ENCODE results near the gene APOC1.
"Not testable (repeated sequence)": the region's sequence is repeated elsewhere in the genome, so short reads cannot be mapped to it uniquely, and the experiment has no call there.

The APOC1 gene

GRCh38 chr19:44914433-44915206 lies at the start of gene APOC1:
Gene APOC1, plus strand, starts transcription at chr19:44914608. Its CDS starts 284 bp downstream, at chr19:44914892.
- DNase-seq: peak; percentile 65 to 87 (median 86)

DNA sequence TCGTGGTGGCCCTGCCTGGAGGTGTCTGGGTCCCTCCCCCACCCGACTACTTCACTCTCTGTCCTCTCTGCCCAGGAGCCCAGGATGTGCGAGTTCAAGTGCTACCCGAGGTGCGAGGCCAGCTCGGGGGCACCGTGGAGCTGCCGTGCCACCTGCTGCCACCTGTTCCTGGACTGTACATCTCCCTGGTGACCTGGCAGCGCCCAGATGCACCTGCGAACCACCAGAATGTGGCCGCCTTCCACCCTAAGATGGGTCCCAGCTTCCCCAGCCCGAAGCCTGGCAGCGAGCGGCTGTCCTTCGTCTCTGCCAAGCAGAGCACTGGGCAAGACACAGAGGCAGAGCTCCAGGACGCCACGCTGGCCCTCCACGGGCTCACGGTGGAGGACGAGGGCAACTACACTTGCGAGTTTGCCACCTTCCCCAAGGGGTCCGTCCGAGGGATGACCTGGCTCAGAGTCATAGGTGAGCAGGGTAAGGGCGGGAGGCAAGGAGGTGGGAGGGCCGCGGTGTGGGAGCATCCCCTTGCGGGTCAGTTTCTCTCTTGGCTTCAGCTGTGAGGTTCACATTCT lies 49.1 kb upstream of the APOC1 start:
- DNase-seq: no peak

- DNase-seq: no peak
These were observed 47.7 kb upstream of the APOC1 start for GRCh38 chr19:44866664-44867063.

- DNase-seq: no peak
These were observed 46.8 kb upstream of the APOC1 start for GRCh38 chr19:44867578-44867977.

DNA sequence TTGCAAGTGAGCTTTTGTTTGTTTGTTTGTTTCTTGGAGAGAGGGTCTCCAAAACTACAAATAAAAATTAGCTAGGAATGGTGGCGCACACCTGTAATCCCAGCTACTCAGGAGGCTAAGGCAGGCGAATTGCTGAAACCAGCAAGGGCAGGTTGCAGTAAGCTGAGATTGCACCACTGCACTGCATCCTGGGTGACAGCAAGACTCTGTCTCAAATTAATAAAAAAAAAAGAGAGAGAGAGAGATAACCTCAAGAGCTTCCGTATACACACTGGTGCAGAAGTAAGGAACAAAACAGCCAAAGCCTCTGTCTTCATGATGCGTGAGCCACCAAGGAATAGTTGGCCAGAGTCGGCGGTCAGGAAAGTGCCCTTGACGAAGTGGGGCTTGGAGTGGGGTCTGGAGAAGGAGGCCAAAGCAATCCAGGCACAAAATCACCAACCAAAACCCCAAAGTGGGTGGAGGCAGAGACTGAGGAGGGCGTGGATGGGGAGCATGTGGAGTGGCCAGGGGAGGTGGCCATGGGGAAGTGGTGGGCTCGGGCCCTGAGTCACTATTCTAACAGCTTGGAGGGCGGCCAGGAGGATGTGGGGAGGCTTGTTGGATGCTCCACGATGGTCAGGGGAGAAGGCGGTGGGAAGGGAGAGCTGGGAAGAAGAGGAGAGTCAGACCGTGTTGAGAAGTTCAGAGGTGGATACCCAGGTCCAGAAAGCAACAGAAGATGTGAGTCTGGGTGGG lies 44.5 kb upstream of the APOC1 start:
- DNase-seq: no peak

DNA sequence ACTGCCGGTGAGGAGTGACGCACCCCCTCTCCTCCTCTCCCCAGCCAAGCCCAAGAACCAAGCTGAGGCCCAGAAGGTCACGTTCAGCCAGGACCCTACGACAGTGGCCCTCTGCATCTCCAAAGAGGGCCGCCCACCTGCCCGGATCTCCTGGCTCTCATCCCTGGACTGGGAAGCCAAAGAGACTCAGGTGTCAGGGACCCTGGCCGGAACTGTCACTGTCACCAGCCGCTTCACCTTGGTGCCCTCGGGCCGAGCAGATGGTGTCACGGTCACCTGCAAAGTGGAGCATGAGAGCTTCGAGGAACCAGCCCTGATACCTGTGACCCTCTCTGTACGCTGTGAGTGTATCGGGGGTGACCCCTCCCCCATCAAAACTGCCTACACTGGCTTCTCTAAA lies 42.6 kb upstream of the APOC1 start:
- DNase-seq: no peak

- DNase-seq: no peak
These were observed 41.7 kb upstream of the APOC1 start for GRCh38 chr19:44872661-44873060.

DNA sequence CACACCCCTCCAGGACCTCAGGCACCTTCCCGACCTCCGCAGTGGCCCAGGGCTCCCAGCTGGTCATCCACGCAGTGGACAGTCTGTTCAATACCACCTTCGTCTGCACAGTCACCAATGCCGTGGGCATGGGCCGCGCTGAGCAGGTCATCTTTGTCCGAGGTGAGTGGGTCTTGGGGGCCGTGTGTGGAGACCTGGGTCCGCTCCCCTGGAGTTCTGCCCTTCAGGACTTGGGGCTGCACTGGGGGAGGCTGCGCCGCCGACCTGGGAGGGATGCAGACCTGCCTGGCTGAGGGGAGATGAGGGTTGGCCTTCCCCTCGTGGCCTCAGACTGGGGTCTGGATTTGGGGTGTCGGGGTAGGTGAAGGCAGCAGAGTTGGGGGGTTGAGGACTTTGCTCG lies 40.1 kb upstream of the APOC1 start:
- no peak for DNase-seq

- DNase-seq: no peak
These were observed 38.5 kb upstream of the APOC1 start for GRCh38 chr19:44875666-44876451.

DNA sequence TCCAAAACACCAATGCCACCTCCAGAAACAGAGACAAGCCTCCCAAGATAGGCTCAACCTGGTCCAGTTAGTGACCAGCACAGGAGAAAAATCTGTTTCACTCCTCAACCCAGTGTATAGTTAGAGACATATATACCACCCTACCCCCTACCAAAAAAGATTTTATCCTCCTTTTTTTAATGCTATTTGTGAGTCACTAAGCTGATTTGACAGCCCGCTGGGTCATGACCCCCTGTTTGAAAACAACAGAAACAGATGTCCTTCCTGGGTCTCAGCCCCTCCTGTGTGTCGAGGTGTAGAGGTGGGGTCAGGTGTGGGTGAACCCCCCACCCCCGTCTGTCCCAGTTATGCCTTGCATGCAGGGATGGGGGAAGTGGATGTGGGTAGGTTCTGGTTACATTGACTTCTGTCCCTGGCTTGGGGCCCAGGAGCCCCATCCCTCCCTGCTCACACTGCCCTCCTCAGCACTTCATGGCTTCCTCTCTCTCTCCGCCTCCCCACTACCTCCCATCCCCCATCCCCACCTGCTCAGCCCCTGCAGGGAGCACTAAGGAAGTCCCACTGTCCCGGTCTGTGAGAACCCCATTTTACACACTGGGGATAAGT lies 37.4 kb upstream of the APOC1 start:
- DNase-seq: peak in 1 of 3 experiments; percentile 3

GRCh38 chr19:44878120-44878865 lies 36.1 kb upstream of the APOC1 start:
- DNase-seq: no peak

- no peak for DNase-seq
These were observed 34.9 kb upstream of the APOC1 start for GRCh38 chr19:44879309-44880065.

DNA sequence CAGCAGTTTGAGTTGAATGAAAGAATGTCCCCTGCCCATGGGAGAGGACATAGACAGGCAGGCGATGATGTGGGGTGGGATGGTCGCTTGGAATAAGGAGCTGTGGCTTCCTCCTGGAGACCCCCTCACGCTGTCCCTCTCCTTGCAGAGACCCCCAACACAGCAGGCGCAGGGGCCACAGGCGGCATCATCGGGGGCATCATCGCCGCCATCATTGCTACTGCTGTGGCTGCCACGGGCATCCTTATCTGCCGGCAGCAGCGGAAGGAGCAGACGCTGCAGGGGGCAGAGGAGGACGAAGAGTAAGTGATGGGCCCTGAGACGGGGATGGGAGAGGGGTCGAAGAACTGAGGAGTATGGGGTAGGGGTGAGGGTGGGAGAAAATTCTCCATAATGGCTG lies 32.3 kb upstream of the APOC1 start:
- DNase-seq: no peak

- not testable (repeated sequence) for DNase-seq
These were observed 31.6 kb upstream of the APOC1 start for GRCh38 chr19:44882619-44883397.

DNA sequence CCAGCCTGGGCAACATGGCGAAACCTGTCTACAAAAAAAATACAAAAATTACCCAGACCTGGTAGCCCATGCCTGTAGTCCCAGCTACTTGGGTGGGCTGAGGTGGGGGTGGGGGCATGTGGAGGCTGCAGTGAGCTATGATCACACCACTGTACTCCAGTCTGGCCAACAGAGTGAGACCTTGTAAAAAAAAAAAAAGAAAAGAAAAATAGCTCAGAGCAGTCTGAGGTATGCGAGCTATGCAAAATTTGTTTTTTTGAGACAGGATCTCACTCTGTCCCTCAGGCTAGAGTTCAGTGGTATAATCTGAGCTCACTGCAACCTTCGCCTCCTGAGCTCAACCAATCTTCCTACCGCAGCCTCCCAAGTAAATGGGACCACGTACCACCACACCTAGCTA lies 30.5 kb upstream of the APOC1 start:
- no peak for DNase-seq

GRCh38 chr19:44884566-44884965 lies 29.8 kb upstream of the APOC1 start:
- DNase-seq: no peak

GRCh38 chr19:44886141-44886540 lies 28.3 kb upstream of the APOC1 start:
- no peak for DNase-seq

DNA sequence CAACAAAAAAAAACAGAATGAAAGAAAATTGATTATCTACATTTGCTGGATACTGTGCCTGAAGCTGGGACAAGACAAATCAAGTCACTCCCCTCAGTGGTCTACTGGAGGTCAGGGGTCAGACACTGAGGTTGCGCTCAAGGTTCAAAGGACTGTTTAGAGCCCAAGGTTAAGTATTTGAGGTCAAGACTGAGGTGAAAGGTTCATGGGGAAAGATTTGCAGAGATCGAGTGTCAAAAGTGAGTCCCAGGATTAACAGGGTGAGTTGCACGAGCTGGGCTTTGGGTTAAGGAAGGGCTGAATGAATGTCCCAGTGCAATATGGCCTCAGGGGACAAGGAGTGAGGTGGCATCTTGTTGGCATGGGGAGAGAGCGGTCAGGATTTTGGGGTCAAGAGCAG lies 26.8 kb upstream of the APOC1 start:
- no peak for DNase-seq

DNA sequence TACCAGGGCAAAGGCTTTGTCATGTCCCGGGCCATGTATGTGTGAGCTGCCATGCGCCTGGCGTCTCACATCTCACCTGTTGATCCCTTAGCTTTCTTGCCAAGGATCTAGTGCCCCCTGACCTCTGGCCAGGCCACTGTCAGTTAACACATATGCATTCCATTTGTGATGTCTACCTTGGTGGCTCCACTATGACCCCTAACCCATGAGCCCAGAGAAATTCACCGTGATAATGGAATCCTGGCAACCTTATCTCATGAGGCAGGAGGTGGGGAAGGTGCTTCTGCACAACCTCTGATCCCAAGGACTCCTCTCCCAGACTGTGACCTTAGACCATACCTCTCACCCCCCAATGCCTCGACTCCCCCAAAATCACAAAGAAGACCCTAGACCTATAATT lies 26.1 kb upstream of the APOC1 start:
- not testable (repeated sequence) for DNase-seq

GRCh38 chr19:44889830-44890365 lies 24.5 kb upstream of the APOC1 start:
- no peak for DNase-seq

Measured in NCI-H1417 (cell line).